Erythroblast (primary cell): ENCODE measurements around the gene DEPDC7.

Experiments used
- GATA1 ChIP-seq: IDR thresholded peaks from 2 replicates; pipeline ENCODE4 v1.6.1; 2011; ENCODE audit warnings: low read depth, mild to moderate bottlenecking, control low read depth, low read length, moderate library complexity
- POLR2A ChIP-seq: IDR thresholded peaks from 2 replicates; pipeline ENCODE4 v1.6.1; 2011; ENCODE audit warnings: mild to moderate bottlenecking, low read length

DNA sequence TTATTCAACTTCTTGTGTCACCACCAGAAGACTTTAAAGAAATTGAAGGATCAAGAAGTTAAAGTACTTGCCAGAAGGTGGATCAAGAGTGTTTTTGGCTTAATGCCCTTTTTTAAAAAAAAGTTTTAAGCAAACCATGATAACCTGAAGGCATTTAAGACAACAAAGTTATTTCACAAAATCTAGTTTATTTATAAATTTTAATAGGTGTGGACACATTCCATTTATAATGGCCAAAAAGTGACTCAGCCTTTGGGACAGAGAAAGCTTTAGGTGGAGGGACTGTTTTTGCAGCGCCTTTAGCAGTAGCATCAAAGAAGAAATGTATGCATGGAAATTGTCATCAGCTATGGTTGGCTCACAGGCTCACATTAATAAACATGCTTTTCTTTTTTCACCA lies 41.6 kb downstream of the DEPDC7 start:
- TF ChIP-seq POLR2A (no peak), GATA1 (no peak)
